HG03469 (cell line): Measurements from ENCODE around the gene CACNA1C.
"Not testable (repeated sequence)": the region's sequence is repeated elsewhere in the genome, so short reads cannot be mapped to it uniquely, and the experiment has no call there.

Experiments
- ATAC-seq: cut with Tn5 transposase; IDR thresholded peaks from one replicate; pipeline ENCODE4 v1.9.1; 2021; ENCODE audit warnings: mild to moderate bottlenecking, moderate library complexity, moderate number of reproducible peaks; ENCODE audit not compliant: unreplicated experiment

The CACNA1C gene

GRCh38 chr12:2248087-2248900 is 195.5 kb downstream of the CACNA1C start:
- no peak for ATAC-seq

- peak; percentile 72 for ATAC-seq
These were observed 196.2 kb downstream of the CACNA1C start for GRCh38 chr12:2248901-2249381.

- ATAC-seq: no peak
These were observed 198.0 kb downstream of the CACNA1C start for GRCh38 chr12:2250797-2251196.

- no peak for ATAC-seq
These were observed 198.9 kb downstream of the CACNA1C start for GRCh38 chr12:2251526-2252209.

- ATAC-seq: no peak
These were observed 202.5 kb downstream of the CACNA1C start for GRCh38 chr12:2255311-2255710.

GRCh38 chr12:2255731-2256130 is 202.9 kb downstream of the CACNA1C start:
- not testable (repeated sequence) for ATAC-seq

GRCh38 chr12:2256453-2256852 is 203.7 kb downstream of the CACNA1C start:
- ATAC-seq: no peak

- no peak for ATAC-seq
These were observed 204.1 kb downstream of the CACNA1C start for GRCh38 chr12:2256915-2257314.

GRCh38 chr12:2258025-2258424 is 205.2 kb downstream of the CACNA1C start:
- no peak for ATAC-seq

- no peak for ATAC-seq
These were observed 206.6 kb downstream of the CACNA1C start for GRCh38 chr12:2259369-2259768.

GRCh38 chr12:2260441-2260840 is 207.7 kb downstream of the CACNA1C start:
- no peak for ATAC-seq

GRCh38 chr12:2261708-2262107 is 208.9 kb downstream of the CACNA1C start:
- ATAC-seq: no peak

GRCh38 chr12:2262449-2262848 is 209.7 kb downstream of the CACNA1C start:
- no peak for ATAC-seq

- ATAC-seq: no peak
These were observed 211.1 kb downstream of the CACNA1C start for GRCh38 chr12:2263901-2264300.

GRCh38 chr12:2264651-2265232 is 212.0 kb downstream of the CACNA1C start:
- ATAC-seq: no peak

GRCh38 chr12:2265461-2266167 is 212.8 kb downstream of the CACNA1C start:
- ATAC-seq: no peak

GRCh38 chr12:2266666-2267620 is 214.2 kb downstream of the CACNA1C start:
- ATAC-seq: no peak

- ATAC-seq: no peak
These were observed 215.1 kb downstream of the CACNA1C start for GRCh38 chr12:2267703-2268470.
